ENCODE measurements around the gene NR2F6.
"Not testable (repeated sequence)": the region's sequence is repeated elsewhere in the genome, so short reads cannot be mapped to it uniquely, and the experiment has no call there.

NR2F6 gene

DNA sequence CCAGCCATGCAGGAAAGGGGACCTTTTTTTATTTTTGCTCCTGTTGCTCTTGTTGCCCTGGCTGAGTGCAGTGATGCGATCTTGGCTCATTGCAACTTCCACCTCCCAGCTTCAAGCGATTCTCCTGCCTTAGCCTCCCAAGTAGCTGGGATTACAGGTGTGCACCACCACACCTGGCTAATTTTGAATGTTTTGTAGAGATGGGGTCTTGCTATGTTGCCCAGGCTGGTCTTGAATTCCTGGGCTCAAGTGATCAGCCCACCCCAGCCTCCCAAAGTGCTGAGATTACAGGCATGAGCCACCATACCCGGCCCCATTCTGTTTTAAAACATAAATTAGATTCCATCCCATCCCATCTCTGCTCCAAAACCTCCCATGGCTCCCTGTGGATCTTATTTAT lies 29.2 kb upstream of the NR2F6 start:
- peaks cover 41% of the 10 kb centered on the region for H3K36me3 Mint-ChIP-seq (ENCODE audit: low read depth)
- H3K4me1 Mint-ChIP-seq (ENCODE audit: low read depth); H3K9me3 Mint-ChIP-seq; H3K27ac Mint-ChIP-seq; H3K4me3 Mint-ChIP-seq; H3K27me3 Mint-ChIP-seq: not testable (repeated sequence)

DNA sequence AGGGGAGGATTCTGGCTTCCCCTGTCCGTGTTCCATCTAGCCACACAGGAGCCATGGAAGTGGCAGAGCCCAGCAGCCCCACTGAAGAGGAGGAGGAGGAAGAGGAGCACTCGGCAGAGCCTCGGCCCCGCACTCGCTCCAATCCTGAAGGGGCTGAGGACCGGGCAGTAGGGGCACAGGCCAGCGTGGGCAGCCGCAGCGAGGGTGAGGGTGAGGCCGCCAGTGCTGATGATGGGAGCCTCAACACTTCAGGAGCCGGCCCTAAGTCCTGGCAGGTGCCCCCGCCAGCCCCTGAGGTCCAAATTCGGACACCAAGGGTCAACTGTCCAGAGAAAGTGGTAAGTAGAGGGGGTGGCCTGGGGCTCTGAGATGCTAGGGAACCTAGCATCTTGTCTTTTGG lies 23.0 kb upstream of the NR2F6 start:
- Mint-ChIP-seq H3K27me3 (no peaks in the 10 kb centered on the region), H3K4me1 (ENCODE audit: low read depth) (peaks cover 13% of the 10 kb centered on the region), H3K9me3 (no peaks in the 10 kb centered on the region), H3K4me3 (peak overlapping the region; percentile 94), H3K27ac (peak overlapping the region; percentile 91), H3K36me3 (ENCODE audit: low read depth) (peaks cover 13% of the 10 kb centered on the region)

DNA sequence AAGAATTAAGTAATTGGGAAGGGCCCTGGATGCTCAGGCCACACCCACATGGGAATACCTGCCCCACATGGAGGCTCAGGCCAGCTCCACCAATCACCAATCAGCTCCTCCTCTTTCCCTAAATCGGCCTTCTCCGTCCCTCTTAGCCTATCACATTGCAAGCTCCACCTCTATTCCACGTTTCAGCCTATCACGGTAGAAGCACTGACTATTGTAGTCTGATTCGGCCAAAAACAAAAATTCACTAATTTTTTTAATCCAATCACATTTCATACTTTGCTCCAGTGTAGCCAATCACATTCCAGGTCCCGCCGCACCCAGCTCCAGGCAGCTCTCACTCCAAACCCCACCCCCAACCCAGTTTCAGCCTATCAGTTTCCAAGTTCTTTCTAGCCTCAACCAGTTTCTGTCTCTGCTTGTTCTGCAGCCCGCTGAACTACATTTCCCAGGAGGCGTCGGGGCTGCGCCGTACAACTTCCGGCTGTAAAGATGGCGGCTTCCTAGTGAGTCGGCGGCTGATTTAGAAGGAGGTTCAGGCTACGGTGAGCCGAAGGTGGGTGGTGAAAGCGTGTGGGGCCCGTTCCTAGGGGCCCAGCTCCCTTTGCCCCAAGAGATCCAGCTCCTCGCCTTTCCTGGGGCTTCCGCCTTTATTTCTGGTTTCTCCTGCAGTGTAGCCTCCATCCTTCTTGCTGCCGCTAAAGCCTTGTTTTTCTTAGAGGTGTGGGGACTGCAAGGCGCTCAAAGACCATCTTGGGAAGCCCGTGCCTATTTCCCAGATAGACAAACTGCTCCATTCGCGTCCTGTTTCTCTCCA lies 21.5 kb upstream of the NR2F6 start, which contains the start of gene BABAM1:
Gene BABAM1, plus strand, starts transcription at position 469 of the 814 bp plus-strand sequence. CDS start 1,364 bp downstream, outside the sequence.
- Mint-ChIP-seq H3K4me3 (peak within 1 kb of the TSS; percentile 94), H3K27ac (peak within 1 kb of the TSS; percentile 91), H3K4me1 (ENCODE audit: low read depth) (peaks cover 13% of the 10 kb centered on the region), H3K36me3 (ENCODE audit: low read depth) (peaks cover 12% of the 10 kb centered on the region), H3K9me3 (no peaks in the 10 kb centered on the region), H3K27me3 (no peaks in the 10 kb centered on the region)

DNA sequence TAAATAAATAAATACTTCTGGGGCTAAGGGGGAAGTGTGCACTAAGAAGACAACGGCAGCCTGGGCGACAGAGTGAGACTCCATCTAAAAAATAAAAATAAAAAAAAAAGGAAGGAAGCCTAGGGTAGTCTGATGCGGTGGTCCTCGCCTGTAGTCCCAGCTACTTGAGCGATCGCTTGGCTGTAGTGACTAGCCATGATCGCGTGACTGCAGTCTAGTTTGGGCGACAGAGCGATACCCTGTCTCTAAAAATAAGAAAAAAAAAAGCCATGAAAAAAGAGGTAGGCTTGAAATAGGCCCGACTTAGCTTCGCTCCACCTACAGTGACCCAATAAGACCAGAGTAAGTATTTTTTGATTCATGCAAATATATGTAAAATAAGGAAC lies 20.9 kb upstream of the NR2F6 start:
- Mint-ChIP-seq H3K4me3 (peak overlapping the region; percentile 94), H3K4me1 (ENCODE audit: low read depth) (peaks cover 13% of the 10 kb centered on the region), H3K9me3 (no peaks in the 10 kb centered on the region), H3K27me3 (no peaks in the 10 kb centered on the region), H3K27ac (peak overlapping the region; percentile 91), H3K36me3 (ENCODE audit: low read depth) (peaks cover 11% of the 10 kb centered on the region)

DNA sequence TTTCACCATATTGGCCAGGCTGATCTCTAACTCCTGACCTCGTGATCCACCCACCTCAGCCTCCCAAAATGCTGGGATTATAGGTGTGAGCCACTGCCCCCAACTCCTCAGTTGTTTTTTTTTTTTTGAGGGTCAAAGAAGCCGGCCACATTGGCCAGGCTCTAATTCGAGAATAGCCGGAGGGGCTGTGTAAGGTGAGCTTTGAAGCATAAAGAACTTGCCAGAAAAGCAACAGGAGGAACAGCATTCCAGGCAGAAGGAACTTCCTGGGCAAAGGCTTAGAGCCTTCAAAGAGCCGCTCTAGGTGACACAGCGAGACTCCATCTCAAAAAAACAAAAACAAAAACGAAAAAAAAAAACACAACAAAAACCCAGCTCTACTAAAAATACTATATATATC lies 20.3 kb upstream of the NR2F6 start:
- Mint-ChIP-seq H3K4me1 (ENCODE audit: low read depth) (peaks cover 13% of the 10 kb centered on the region), H3K9me3 (no peaks in the 10 kb centered on the region), H3K27me3 (no peaks in the 10 kb centered on the region), H3K4me3 (no peak overlapping the region), H3K36me3 (ENCODE audit: low read depth) (peaks cover 5% of the 10 kb centered on the region), H3K27ac (no peak overlapping the region)

DNA sequence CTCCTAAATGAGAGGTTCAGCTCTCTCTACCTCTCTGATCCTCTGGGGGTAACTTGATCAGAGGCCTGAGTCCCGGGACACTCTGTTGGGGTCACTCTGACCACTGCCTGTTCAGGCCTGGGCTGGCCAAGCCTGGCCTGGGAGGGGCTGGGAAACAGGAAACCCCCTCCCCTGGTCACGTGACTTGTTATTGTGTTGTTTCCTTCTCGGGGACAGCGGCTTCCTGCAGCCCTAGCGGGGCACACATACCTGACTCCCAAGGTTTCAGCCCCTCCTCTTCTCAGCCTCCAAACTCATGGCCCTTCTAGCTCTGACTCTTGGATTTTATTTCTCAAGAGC lies 18.9 kb upstream of the NR2F6 start, which contains the start of gene USHBP1:
Gene USHBP1, minus strand, starts transcription at position 105 of the 339 bp plus-strand sequence. CDS start 446 bp downstream, outside the sequence.
- Mint-ChIP-seq H3K27ac (no peak within 1 kb of the TSS), H3K4me1 (ENCODE audit: low read depth) (peaks cover 18% of the 10 kb centered on the region)

DNA sequence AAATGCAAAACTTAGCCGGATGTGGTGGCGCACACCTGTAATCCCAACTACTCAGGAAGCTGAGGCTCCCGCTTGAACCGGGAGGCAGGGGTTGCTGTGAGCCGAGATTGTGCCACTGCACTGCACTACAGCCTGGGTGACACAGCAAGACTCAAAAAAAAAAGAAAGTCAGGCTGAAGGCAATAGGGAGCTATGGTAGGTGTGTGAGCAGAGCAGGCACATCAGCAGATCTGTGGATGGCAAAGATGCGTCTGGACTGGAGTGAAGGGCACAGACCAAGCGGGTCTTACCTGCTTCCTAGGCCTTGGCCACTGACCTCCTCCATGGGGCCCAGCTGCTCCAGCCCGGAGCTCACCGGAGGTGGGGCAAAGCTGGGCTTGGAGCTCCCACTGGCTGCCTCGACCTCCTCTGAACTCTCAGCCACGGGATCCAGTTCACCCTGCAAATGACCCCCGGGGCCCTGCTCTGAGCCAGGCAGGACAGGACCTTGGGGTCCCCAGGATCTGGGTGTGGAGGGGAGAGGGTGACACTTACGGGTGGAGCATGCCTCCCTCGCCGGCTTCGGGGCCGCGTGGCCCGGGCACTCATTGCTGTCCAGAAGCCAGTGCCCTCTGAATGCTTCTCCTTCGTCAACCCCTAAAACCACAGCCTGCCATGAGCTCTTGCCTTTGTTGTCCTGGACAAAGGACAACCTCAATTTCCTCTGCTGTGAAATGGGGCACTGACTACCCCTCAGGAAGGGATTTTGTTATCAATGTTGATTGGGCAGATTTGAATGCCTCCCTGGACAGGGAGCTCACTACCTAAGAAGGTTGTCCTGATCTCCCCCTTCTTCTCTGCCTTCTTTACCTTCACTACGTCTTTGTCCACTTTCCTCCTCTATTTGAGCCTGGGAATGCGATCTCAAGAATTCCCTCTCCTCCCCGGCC lies 18.3 kb upstream of the NR2F6 start:
- peaks cover 18% of the 10 kb centered on the region for H3K4me1 Mint-ChIP-seq (ENCODE audit: low read depth)
- H3K27ac Mint-ChIP-seq = no peak overlapping the region
- no peaks in the 10 kb centered on the region for H3K36me3 Mint-ChIP-seq (ENCODE audit: low read depth)
- H3K9me3 Mint-ChIP-seq = no peaks in the 10 kb centered on the region
- H3K27me3 Mint-ChIP-seq = no peaks in the 10 kb centered on the region
- H3K4me3 Mint-ChIP-seq = no peak overlapping the region

More for the DNA sequence above, 18.9 kb upstream of the NR2F6 start, which contains the start of gene USHBP1:
- no peak within 1 kb of the TSS for H3K4me3 Mint-ChIP-seq
- H3K9me3 Mint-ChIP-seq = no peaks in the 10 kb centered on the region
- H3K27me3 Mint-ChIP-seq = no peaks in the 10 kb centered on the region
- no peaks in the 10 kb centered on the region for H3K36me3 Mint-ChIP-seq (ENCODE audit: low read depth)

DNA sequence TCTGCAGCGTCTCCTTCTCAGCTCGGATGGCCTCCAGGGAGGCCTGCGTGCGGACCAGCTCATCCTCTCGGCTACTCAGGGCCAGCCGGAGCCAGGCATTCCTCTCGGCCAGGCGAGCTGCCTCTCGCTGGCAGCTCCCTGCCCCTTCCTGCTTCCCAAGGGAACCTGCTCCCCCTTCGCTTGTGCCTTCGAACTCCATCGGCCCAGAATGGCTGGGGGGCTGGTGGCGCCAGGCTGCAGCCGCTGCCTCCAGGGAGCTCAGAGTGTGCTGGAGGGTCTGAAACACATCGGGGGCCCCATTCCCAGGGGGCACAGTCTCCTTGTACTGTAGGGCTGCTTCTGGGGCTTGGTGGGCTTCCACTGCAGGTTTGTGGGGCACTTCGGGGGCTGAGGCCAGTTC lies 16.8 kb upstream of the NR2F6 start:
- Mint-ChIP-seq H3K36me3 (ENCODE audit: low read depth) (no peaks in the 10 kb centered on the region), H3K27me3 (no peaks in the 10 kb centered on the region), H3K4me3 (no peak overlapping the region), H3K9me3 (no peaks in the 10 kb centered on the region), H3K27ac (no peak overlapping the region), H3K4me1 (ENCODE audit: low read depth) (peaks cover 13% of the 10 kb centered on the region)

DNA sequence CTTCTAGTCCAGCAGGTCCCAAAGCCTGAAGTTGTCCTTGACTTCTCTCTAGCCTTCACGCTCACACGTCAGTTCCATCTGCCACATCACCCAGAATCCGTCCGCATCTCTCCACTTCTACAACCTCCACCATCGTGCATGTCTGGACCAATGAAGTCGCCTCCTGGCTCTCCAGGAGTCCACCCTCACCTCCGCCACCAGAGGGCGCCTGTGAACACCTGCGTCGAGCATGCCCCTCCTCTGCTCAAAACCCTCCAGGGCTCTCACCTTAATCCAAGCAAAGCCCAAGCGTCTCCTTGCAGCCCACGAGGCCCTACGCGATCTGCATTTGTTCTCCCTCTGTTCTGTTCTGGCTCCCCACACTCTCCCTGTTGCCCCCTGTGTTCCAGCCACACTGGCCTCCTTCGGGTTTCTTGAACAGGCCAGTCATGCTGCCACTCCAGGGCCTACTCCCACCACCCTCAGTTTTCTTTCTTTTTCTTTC lies 15.2 kb upstream of the NR2F6 start:
- H3K36me3 Mint-ChIP-seq (ENCODE audit: low read depth) = no peaks in the 10 kb centered on the region
- no peak overlapping the region for H3K27ac Mint-ChIP-seq
- peaks cover 5% of the 10 kb centered on the region for H3K4me1 Mint-ChIP-seq (ENCODE audit: low read depth)
- H3K9me3 Mint-ChIP-seq = no peaks in the 10 kb centered on the region
- no peak overlapping the region for H3K4me3 Mint-ChIP-seq
- H3K27me3 Mint-ChIP-seq = no peaks in the 10 kb centered on the region

DNA sequence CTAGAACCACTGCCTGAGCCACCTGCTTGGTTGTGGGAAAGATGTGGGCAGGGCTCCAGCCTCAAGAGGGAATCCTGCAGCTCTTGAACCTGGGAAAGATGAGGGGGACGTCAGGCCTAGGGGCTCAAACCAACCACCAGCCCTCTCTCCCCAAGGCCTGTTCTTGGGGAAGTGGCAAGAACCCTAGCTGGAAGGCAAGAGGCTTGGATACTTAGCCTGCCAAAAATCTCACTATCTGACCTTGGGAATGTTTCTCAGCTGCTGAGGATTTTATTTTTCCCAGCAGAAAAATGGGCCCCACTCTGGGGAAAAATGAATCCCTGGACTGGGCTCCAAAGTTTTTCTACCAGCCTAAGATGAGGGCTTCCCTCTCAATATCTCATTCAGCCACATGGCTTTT lies 14.2 kb upstream of the NR2F6 start:
- Mint-ChIP-seq H3K27me3 (no peaks in the 10 kb centered on the region), H3K36me3 (ENCODE audit: low read depth) (no peaks in the 10 kb centered on the region), H3K4me1 (ENCODE audit: low read depth) (peaks cover 5% of the 10 kb centered on the region), H3K27ac (no peak overlapping the region), H3K9me3 (no peaks in the 10 kb centered on the region), H3K4me3 (no peak overlapping the region)

DNA sequence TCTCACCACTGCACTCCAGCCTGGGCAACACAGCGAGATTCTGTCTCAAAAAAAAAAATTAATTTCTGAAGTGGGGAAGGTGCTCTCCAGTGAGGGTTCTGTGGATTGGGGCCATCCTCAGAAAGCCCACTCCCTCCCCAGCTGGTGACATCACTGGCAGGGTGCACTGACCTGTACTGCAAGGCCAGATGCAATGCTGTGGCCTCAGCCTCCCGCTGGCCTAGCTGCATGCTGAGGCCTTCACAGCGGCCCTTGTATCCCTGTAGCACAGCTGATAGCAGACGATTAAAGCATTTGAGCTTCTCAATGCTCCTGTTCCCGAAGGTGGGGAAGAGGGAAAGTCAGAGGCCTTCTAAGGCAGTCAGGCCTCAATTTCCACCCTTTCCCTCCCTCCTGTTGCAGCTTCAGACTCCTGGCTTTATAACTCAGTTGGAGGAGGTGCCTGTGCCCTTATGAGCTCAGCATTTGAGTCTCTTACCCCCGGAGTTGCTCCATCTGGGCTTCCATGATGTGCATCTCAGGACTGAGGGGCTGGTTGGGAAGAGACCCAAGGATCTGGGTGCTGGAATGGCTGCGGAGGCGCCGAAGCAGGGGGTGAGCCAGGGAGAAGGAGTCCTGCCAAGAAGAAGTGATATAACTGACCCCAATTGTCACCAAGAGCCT lies 13.5 kb upstream of the NR2F6 start:
- H3K27me3 Mint-ChIP-seq = no peaks in the 10 kb centered on the region
- peaks cover 5% of the 10 kb centered on the region for H3K4me1 Mint-ChIP-seq (ENCODE audit: low read depth)
- no peaks in the 10 kb centered on the region for H3K9me3 Mint-ChIP-seq
- H3K36me3 Mint-ChIP-seq (ENCODE audit: low read depth) = no peaks in the 10 kb centered on the region
- H3K4me3 Mint-ChIP-seq = no peak overlapping the region
- no peak overlapping the region for H3K27ac Mint-ChIP-seq

DNA sequence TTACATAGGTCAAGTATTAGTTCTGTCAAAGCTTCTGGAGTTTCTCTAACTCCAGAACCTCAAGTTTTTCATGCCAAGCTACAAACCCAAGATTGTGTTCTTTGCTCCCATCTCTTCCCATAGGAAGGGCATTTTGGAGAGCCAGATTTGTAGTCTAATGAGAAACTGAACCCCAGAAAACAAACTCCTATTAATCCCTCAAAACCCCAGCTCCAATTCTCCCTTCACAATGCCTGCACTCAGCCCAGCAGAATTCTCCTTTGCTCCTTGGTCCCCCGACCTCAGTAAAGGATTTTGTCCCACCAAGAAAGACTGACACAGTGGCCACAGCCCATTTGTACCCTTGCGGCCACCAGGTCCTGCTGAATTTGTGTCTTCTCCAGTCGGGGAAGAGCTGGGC lies 10.4 kb upstream of the NR2F6 start:
- Mint-ChIP-seq H3K4me1 (ENCODE audit: low read depth) (peaks cover 5% of the 10 kb centered on the region), H3K9me3 (no peaks in the 10 kb centered on the region), H3K27ac (no peak overlapping the region), H3K4me3 (no peak overlapping the region), H3K36me3 (ENCODE audit: low read depth) (no peaks in the 10 kb centered on the region), H3K27me3 (no peaks in the 10 kb centered on the region)

DNA sequence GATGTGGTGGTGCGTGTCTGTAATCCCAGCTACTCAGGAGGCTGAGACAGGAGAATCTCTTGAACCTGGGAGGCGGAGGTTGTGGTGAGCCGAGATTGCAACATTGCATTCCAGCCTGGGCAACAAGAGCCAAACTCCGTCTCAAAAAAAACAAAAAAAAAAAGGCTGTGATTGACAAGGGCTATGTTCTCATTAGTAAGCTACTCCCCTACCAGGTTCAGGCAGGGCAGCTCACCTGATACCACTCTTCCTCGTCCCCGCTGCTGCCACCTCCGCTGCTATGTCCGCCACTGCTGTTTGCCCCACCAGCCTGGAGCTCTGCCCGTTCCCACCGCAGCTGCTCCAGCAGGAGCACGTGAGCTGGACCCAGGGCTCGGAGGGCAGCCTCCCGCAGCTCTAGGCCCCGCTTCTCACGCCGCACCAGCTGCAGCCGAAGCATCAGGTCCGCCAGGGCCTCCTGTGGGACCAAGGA lies 9.5 kb upstream of the NR2F6 start:
- no peak overlapping the region for H3K4me3 Mint-ChIP-seq
- no peaks in the 10 kb centered on the region for H3K36me3 Mint-ChIP-seq (ENCODE audit: low read depth)

DNA sequence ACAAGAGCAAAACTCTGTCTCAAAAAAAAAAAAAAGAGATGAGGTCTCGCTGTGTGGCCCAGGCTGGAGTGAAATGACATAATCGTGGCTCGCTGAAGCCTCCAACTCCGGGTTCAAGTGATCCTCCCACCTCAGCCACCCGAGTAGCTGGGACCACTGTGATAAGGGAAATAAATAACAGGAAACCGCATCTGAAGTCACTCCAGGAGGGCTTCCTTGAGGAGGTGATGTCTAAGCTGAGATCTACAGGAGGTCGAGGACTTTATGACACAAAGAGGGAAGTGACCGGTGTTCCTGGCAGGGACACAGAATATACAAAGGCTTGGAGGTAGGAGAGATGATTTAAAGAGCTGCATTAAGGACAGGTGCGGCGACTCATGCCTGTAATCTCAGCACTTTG lies 8.9 kb upstream of the NR2F6 start:
- Mint-ChIP-seq H3K4me3 (no peak overlapping the region), H3K36me3 (ENCODE audit: low read depth) (no peaks in the 10 kb centered on the region), H3K9me3 (no peaks in the 10 kb centered on the region), H3K27ac (no peak overlapping the region), H3K4me1 (ENCODE audit: low read depth) (no peaks in the 10 kb centered on the region), H3K27me3 (no peaks in the 10 kb centered on the region)

More for the DNA sequence above, 9.5 kb upstream of the NR2F6 start:
- H3K4me1 Mint-ChIP-seq (ENCODE audit: low read depth) = no peaks in the 10 kb centered on the region
- no peaks in the 10 kb centered on the region for H3K27me3 Mint-ChIP-seq
- H3K27ac Mint-ChIP-seq = no peak overlapping the region
- no peaks in the 10 kb centered on the region for H3K9me3 Mint-ChIP-seq
